Muscle layer of colon (tissue), 2 donors: ENCODE data around the gene P2RY8.
"Not testable (repeated sequence)": the region's sequence is repeated elsewhere in the genome, so short reads cannot be mapped to it uniquely, and the experiment has no call there.

ENCODE experiments used
- H3K27ac ChIP-seq: one replicate; pipeline ENCODE4 v1.7.0; 2013; ENCODE audit warnings: low read depth, mild to moderate bottlenecking, low read length, moderate library complexity
- H3K27me3 ChIP-seq, 2 donors: one replicate each; pipeline ENCODE4 v1.7.0; 2013; ENCODE audit warnings: low read length in 2 of 2, mild to moderate bottlenecking in 2 of 2; ENCODE audit not compliant: insufficient read depth in 2 of 2, control insufficient read depth in 1 of 2
- H3K36me3 ChIP-seq: one replicate; pipeline ENCODE4 v1.7.0; 2013; ENCODE audit warnings: mild to moderate bottlenecking, low read length; ENCODE audit not compliant: insufficient read depth
- H3K4me1 ChIP-seq: one replicate; pipeline ENCODE4 v1.7.0; 2013; ENCODE audit warnings: mild to moderate bottlenecking, low read length; ENCODE audit not compliant: insufficient read depth
- H3K4me3 ChIP-seq, 2 donors: one replicate each; pipeline ENCODE4 v1.7.0; 2013; ENCODE audit warnings: low read length in 2 of 2, low read depth in 1 of 2, mild to moderate bottlenecking in 1 of 2, moderate library complexity in 1 of 2
- H3K9ac ChIP-seq: one replicate; pipeline ENCODE4 v1.7.0; 2013; ENCODE audit warnings: low read length
- H3K9me3 ChIP-seq: one replicate; pipeline ENCODE4 v1.7.0; 2013; ENCODE audit warnings: mild to moderate bottlenecking, low read length
- donor health status: abdominal sarcoma.
- donor health status: Adenocarcinoma of cecum.

P2RY8 gene

DNA sequence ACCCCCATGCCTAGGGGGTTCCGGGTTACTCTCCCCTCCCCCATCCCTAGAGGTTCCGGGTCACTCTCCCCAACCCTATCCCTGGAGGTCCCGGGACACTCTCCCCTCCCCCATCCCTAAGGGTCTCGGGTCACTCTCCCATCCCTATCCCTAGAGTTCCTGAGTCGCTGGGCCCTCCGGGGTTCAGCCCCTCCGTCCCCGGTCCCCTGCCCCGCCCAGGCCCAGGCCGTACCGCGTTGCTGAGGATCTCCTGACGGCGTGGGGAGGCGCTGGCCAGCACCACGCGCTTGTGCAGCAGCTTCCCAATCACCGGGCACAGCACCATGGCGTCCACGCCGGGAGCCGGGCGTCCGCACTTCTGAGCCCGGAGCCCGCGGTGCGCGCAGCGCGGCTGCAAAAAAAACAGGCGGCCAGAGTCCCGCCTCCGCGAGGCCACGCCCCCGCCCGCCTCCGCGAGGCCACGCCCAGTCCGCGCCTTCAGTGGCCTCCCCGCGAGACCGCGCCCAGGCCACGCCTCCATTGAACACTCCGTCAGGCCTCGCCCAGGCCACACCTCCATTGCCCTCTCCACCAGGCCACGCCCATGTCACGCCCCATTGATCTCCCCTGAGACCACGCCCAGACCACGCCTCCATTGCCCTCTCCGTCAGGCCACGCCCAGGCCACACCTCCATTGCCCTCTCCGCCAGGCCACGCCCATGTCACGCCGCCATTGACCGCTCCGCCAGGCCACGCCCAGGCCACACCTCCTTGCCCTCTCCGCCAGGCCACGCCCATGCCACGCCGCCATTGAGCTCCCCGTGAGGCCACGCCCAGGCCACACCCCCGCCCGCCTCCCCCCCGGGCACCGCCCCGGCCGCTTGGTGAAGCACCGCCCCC, 84.2 kb downstream of the P2RY8 start, which contains the start of gene ASMTL:
TSS of gene ASMTL (minus strand) at position 394 of the 879 bp plus-strand sequence. CDS start at position 325, 69 bp downstream.
- Histone ChIP-seq H3K36me3 (no peaks in the 10 kb centered on the region), H3K4me1 (peaks cover 15% of the 10 kb centered on the region), H3K9me3 (no peaks in the 10 kb centered on the region), H3K4me3 (peak within 1 kb of the TSS; percentile 83 to 94), H3K27ac (peak within 1 kb of the TSS; percentile 96), H3K27me3 (no peaks in the 10 kb centered on the region), H3K9ac (peak within 1 kb of the TSS; percentile 69)

DNA sequence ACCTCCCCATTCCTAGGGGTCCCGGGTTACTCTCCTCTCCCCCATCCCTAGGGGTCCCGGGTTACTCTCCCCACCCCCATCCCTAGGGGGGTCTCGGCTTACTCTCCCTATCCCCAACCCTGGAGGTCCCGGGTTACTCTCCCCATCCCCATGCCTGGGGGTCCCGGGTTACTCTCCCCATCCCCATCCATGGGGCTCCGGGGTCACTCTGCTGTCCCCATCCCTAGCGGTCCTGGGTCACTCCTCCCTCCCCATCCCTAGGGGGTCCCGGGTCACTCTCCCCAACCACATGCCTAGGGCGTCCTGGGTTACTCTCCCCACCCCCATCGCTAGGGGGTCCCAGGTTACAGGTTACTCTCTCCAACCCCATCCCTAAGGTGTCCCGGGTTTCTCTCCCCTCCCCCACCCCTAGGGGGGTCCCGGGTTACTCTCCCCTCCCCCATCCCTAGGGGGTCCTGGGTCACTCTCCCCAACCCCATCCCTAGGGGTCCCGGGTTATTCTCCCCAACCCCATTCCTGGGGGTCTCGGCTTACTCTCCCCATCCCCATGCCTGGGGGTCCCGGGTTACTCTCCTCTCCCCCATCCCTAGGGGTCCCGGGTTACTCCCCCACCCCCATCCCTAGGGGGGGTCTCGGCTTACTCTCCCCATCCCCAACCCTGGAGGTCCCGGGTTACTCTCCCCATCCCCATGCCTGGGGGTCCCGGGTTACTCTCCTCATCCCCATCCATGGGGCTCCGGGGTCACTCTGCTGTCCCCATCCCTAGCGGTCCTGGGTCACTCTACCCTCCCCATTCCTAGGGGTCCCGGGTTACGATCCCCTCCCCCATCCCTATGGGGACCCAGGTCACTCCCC, 85.1 kb downstream of the P2RY8 start:
- Histone ChIP-seq H3K36me3 (no peaks in the 10 kb centered on the region), H3K9me3 (no peaks in the 10 kb centered on the region), H3K4me1 (peaks cover 15% of the 10 kb centered on the region), H3K9ac (peak overlapping the region; percentile 69), H3K27me3 (no peaks in the 10 kb centered on the region), H3K27ac (peak overlapping the region; percentile 77), H3K4me3 (peak overlapping the region; percentile 80 to 94)

DNA sequence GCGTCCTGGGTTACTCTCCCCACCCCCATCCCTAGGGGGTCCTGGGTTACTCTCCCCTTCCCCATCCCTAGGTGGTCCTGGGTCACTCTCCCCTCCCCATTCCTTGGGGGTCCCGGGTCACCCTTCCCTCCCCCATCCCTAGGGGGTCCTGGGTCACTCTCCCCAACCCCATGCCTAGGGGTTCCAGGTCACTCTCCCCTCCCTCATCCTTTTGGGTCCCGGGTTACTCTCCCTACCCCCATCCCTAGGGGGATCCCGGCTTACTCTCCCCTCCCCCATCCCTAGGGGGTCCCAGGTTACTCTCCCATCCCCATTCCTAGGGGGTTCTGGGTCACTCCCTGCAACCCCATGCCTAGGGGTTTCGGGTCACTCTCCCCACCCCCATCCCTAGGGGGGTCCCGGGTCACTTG, 85.7 kb downstream of the P2RY8 start:
- Histone ChIP-seq H3K4me3 (peak overlapping the region; percentile 80 to 94), H3K4me1 (peaks cover 15% of the 10 kb centered on the region), H3K9ac (no peak overlapping the region), H3K27me3 (no peaks in the 10 kb centered on the region), H3K27ac (no peak overlapping the region), H3K36me3 (no peaks in the 10 kb centered on the region), H3K9me3 (no peaks in the 10 kb centered on the region)

DNA sequence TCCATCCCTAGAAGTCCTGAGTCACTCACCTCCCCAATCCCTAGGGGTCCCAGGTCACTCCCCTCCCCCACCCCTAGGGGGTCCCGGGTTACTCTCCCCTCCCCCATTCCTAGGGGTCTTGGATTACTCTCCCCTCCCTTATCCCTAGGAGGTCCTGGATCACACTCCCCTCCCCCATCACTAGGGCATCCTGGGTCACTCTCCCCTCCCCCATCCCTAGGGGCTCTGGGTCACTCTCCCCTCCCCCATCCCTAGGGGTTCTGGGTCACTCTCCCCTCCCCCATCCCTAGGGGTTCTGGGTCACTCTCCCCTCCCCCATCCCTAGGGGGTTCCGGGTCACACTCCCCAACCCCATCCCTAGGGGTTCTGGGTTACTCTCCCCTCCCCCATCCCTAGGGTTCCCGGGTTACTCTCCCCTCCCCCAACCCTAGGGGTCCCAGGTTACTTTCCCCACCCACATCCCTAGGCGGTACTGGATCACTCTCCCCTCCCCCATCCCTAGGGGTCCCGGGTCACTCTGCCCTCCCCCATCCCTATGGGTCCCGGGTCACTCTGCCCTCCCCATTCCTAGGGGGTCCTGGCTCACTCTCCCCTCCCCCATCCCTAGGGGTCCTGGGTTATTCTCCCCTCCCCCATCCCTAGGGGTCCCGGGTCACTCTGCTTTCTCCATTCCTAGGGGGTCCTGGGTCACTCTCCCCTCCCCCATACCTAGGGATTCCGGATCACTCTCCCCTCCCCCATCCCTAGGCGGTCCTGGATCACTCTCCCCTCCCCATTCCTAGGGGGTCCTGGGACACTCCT, 86.4 kb downstream of the P2RY8 start:
- H3K27me3 ChIP-seq: no peaks in the 10 kb centered on the region
- no peaks in the 10 kb centered on the region for H3K9me3 ChIP-seq
- H3K27ac ChIP-seq: no peak overlapping the region
- no peak overlapping the region for H3K9ac ChIP-seq
- H3K36me3 ChIP-seq: no peaks in the 10 kb centered on the region
- peaks cover 15% of the 10 kb centered on the region for H3K4me1 ChIP-seq
- H3K4me3 ChIP-seq: no peak overlapping the region

DNA sequence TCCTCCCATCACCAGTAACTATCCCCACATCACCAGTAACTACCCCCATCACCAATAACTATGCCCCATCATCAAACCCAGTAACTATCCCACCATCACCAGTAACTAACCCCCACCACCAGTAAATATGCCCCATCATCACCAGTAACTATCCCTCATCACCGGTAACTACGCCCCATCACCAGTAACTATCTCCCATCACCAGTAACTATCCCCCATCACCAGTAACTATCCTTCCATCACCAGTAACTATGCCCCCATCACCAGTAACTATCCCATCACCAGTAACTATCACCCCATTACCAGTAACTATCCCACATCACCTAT, 87.2 kb downstream of the P2RY8 start:
- no peaks in the 10 kb centered on the region for H3K36me3 ChIP-seq
- H3K9me3 ChIP-seq: no peaks in the 10 kb centered on the region
- no peaks in the 10 kb centered on the region for H3K27me3 ChIP-seq
- peaks cover 15% of the 10 kb centered on the region for H3K4me1 ChIP-seq
- no peak overlapping the region for H3K27ac ChIP-seq
- no peak overlapping the region for H3K9ac ChIP-seq
- no peak overlapping the region for H3K4me3 ChIP-seq

DNA sequence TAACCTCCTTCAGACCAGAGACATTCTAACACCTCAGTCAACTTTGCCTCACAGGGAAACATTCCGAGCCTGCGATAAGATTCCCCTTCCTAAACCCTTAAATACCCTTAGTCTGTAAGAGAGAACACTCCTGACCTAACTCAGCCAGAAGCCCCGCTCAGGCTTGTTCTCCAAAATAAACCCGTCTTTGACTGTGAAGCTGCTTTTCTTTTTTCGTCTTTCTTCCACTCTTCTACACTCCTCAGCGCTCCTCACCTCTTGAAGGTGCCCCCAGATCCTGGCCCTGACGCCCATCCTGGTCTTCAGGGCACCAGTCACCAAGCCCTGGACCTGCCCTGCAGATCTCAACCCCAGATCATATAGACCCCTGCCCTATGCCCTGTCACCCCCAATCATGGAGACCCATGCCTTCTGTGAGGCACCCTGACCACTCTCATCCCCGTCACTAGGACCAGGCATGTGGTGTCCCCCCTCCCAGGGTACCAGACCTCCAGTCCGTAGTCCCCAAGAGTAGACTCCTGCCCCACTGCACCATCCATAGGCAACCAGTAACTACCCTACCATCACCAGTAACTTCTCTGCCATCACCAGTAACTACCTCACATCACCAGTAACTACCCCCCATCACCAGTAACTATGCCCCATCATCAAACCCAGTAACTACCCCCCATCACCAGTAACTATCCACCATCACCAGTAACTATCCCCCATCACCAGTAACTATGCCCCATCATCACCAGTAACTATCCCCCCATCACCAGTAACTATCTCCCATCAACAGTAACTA, 87.8 kb downstream of the P2RY8 start:
- no peaks in the 10 kb centered on the region for H3K36me3 ChIP-seq
- H3K9me3 ChIP-seq: no peaks in the 10 kb centered on the region
- H3K4me1 ChIP-seq: peaks cover 15% of the 10 kb centered on the region
- H3K27me3 ChIP-seq: no peaks in the 10 kb centered on the region
- H3K27ac ChIP-seq: no peak overlapping the region
- no peak overlapping the region for H3K4me3 ChIP-seq
- H3K9ac ChIP-seq: no peak overlapping the region

DNA sequence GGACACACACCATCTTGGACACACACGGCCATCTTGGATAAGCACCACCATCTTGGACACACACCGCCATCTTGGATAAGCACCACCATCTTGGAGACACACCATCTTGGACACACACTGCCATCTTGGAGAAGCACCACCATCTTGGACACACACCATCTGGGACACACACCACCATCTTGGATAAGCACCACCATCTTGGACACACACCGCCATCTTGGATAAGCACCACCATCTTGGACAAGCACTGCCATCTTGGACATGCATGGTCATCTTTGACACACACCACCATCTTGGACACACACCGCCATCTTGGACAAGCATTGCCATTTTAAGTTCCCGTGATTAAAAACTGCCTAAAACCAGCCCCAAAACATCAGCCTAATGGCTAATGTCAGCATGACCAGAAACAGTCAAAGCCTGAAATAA, 88.4 kb downstream of the P2RY8 start:
- not testable (repeated sequence) for H3K9ac ChIP-seq, H3K36me3 ChIP-seq, H3K27me3 ChIP-seq, H3K27ac ChIP-seq, H3K4me3 ChIP-seq, H3K9me3 ChIP-seq
- H3K4me1 ChIP-seq: peaks cover 15% of the 10 kb centered on the region

DNA sequence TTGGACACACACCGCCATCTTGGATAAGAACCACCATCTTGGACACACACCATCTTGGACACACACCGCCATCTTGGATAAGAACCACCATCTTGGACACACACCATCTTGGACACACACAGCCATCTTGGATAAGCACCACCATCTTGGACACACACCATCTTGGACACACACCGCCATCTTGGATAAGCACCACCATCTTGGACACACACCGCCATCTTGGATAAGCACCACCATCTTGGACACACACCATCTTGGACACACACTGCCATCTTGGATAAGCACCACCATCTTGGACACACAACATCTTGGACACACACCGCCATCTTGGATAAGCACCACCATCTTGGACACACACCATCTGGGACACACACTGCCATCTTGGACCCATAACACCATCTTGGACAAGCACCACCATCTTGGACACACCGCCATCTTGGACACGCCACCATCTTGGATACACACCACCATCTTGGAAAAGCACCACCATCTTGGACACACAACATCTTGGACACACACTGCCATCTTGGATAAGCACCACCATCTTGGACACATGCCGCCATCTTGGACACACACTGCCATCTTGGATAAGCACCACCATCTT, 88.9 kb downstream of the P2RY8 start:
- H3K27ac ChIP-seq, H3K9ac ChIP-seq, H3K27me3 ChIP-seq, H3K36me3 ChIP-seq, H3K4me3 ChIP-seq, H3K9me3 ChIP-seq: not testable (repeated sequence)
- peaks cover 15% of the 10 kb centered on the region for H3K4me1 ChIP-seq

DNA sequence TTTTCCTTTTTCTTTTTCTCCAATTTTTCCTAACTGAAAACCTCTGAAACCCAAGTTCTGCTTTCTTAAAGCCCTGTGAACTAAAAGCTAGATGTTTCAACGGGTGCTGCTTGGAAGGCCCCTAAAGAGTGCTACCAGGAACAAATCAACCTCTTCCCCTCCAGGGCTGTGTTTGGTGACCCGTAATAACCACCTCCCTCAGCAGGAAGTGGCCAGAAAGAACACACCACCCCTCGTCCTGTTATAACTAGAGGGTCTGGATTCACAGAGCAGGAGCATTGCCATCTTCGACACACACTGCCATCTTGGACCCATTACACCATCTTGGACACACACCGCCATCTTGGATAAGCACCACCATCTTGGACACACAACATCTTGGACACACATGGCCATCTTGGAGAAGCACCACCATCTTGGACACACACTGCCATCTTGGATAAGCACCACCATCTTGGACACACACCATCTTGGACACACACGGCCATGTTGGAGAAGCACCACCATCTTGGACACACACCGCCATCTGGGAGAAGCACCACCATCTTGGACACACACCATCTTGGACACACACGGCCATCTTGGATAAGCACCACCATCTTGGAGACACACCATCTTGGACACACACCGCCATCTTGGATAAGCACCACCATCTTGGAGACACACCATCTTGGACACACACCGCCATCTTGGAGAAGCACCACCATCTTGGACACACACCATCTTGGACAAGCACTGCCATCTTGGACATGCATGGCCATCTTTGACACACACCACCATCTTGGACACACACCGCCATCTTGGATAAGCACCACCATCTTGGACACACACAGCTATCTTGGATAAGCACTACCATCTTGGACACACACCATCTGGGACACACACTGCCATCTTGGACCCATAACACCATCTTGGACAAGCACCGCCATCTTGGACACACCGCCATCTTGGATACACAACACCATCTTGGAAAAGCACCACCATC, 89.7 kb downstream of the P2RY8 start:
- not testable (repeated sequence) for H3K27ac ChIP-seq, H3K27me3 ChIP-seq, H3K36me3 ChIP-seq, H3K9ac ChIP-seq, H3K9me3 ChIP-seq, H3K4me3 ChIP-seq
- H3K4me1 ChIP-seq: peaks cover 15% of the 10 kb centered on the region
